GM18511 (cell line): Measurements from ENCODE around the gene C1orf21.

Source experiments
- ATAC-seq: cut with Tn5 transposase; IDR thresholded peaks from one replicate; pipeline ENCODE4 v1.9.1; 2021; ENCODE audit warnings: mild to moderate bottlenecking, moderate library complexity; ENCODE audit not compliant: unreplicated experiment

Gene C1orf21

DNA sequence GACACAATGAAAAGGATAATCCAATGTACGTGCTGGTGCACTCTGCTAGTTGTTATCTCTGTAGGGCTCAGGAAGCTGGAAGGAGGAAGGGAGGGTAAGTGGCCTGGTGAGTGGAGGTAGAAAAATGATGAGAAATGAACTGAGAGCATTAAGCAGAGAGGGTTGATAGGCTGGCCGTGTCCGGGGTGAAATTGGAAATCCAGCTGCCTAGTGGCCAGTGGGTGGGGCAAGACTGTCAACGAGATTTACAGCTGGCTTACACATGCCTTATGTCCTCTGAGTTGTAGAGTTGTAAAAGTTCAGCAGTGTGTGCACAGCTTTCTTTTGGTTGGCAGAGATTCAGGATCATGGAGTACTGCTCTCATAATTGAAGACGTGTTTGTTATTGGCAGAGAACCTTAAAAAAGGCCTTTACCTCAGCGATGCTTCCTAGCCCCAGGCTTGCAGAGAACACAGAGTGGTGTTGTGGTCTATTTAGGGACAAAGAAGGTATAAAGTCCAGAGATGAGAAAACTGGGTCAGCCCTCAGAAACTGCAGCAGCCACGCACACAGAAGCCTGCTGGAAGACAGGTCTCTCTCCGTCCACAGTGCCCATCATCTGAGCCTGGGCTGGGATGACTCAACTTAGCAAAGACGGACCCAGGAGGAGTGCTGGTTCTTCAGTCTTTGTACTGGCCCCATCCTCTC, 235.5 kb downstream of the C1orf21 start:
- ATAC-seq: no peak

DNA sequence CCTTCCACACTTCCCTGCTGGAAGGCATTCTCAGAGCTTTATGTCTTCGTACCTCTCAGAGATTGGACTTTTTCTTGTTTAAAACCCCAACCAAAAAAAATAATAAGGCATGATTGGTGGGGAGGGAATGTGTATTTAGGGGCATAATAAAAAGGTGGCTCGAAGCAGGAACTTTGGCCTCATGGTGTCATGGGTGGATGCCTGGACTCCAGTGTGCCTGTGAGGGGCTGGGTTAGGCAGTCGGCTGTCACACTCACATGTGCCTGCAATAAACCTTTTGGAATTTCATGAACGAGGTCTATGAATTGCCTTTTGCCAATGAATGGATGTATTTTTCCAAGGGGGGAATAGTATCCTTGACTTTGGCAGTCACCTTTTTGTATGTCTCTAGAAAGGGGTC, 236.6 kb downstream of the C1orf21 start:
- ATAC-seq: no peak

DNA sequence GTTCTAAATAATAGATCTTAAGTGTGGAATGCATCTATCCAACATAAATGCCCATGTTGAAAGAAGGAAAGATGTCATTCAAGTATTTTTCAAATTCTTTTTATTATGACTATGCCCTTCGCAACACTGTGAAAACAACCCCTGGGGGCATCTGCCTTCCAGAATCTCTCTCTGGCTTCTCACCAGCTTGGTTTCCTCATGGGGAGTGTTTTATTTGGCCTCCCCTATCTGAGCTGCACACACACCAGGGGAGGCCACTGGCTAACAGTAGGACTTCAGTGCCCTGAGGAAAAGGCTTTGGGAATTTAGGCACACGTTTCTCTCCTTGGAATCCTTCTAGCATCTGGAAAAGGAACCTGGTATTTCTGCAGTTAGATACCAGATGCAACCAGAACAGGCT, 237.2 kb downstream of the C1orf21 start:
- no peak for ATAC-seq

DNA sequence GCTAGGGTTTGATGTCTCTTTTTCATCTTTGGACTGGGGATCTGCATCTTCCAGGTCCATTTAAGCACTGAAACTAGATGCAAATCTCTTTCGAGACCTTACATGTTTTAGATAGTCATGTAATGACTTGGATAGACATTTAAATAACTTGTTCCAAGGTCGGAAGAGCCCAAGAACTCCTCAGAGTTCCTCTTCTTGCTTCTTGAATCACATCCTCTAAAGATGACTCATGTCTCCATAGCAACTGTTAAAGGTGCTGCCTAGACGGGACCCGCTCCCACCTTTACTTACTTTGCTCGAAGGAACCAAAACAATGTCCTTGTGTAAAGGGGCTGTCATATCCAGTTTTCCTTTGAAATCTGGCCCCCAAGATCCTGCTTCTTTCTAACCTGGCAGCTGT, 237.8 kb downstream of the C1orf21 start:
- ATAC-seq: no peak

DNA sequence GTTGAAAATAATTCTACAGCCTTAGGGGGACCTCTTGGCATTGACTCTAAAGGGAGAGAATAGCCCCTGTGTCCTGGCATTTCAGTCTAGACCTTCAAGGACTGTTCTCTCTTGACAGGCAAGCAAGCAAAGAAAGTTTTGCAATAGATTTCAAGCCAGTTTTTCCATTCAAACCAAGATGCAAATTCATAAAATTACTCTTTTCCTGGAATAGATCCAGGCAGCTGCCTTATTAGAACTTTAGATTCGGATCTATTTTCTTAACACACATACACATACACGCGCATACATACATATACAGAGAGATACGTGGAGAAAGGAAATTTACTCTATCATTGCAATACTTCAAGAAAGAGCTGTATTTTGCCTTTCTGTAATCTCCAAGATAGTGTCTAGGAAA, 238.4 kb downstream of the C1orf21 start:
- no peak for ATAC-seq

DNA sequence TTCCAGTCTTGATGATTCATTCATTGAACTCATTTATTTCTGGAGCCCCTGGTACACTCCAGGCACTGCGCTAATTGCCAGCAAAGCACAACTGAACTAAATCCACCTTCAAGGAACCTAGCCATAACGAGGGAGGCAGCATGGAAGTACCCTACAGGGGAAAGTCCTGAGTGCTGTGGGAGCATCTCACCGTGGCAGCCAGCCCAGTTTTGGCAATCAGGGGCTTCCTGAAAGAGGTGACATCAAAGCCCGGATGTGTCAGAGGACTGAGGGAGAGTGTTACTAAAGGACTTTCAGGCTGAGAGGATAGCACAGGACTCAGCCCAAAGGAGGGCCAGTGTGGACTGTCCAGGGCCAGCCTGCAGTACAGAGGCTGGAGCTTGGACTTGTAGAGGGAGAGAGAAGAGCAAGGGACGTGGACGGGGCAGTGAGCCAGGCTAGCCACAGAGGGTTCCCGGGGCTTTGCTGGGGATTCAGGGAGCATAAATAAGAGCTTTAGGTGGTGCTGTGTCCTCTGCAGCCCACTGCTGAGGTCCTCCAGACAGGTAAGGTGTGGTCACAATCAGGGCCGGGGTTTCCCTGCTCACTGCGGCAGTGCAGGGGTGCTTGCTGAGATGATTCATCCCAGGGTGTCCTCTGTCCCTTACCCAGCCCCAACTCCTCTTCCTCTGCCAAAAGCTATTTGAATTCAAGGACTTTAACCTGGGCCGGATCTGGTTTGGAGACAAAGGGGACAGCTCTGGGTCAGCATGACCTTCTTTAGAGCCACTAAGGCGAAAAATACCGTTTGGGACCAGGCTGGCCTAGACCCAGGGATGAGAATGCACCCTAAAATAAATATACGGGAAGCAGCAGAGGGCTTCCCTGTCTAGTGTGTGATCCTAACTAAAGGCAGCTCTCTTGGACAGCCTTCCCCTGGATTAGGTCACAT, 239.5 kb downstream of the C1orf21 start:
- ATAC-seq: no peak

DNA sequence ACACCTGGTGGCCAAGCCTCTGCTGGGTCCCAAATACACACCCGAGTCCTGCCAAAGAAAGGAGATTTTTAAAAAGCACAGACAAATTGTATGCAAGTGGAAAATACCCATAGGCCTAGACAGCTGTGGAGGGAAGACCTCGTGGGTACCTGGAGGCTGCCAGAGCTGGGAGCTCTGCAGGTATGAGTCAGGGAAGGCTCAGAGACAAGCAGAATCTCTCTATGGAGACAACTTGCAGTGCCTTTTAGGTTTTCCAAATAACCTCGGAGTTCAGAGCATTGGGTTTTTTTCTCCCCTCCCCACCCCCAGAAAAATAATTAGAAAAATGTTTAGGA, 240.1 kb downstream of the C1orf21 start:
- no peak for ATAC-seq

DNA sequence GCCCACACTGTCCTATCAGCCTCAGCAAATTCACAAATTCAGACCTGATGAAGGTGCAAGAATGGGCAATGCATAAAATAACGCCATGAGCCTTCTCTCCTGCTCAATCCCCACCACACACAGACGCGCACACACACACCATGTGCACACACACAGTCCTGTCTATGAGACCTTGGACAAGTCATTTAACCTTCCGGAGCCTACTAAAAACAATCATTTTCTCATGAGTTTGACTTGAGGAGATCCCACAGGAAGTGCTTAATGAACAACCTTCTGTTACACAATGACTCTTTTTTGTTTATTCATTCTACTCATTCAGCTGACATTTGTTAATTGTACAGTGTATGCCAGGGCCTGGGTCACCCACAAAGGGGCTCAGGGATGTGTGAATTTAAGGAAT, 242.4 kb downstream of the C1orf21 start:
- no peak for ATAC-seq

DNA sequence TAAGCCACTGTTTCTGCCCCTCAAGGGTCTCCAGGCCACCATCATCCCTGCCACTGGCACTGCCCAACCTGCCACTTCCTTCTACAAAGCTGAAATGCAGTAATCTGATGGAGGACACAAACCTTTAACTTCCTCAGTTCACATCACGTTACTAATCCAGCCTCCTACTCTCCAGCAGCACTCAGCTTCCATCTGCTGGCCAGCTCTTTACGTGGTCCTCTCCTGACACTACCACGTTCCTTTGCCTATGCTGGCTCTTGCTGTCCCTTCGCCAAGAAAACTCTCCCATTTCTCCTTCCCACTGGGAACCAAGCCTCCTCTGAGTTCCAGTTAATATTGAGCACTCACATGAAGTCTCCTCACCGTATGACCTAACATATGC, 243.8 kb downstream of the C1orf21 start:
- no peak for ATAC-seq

DNA sequence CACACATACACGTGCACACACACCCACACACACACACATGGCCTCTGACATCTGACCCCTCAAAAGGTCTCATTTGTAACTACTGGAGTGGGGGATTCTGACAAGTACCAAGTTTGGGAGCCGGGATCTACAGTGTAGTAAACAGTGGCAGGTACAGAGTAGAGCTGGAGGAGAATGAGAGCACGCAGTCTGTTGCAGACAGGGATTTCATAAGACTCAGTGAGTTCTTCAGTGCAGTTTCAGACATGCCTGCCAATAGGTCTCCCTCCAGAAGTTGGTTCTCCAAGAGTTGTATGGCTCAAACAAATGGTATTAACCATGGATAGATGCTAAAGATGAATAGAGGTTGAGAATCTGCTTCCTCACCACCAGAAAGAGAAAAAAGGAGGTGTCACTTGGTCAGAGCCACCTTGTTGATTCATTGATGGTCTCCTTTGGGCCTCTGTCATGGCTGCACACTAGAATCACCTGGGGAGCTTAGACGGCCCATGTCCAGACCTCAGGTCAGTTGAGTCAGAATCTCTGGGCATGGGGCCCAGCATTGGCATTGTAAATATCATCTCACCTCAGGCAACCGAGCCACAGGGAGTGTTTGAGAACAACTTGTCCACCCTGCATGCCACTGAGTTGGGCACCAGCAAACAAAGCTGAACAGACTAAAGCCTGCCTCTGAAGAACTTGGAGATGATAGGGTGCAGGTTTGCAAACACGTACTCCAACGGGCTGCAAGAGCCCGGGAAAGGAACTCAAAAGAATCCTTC, 245.8 kb downstream of the C1orf21 start:
- no peak for ATAC-seq

DNA sequence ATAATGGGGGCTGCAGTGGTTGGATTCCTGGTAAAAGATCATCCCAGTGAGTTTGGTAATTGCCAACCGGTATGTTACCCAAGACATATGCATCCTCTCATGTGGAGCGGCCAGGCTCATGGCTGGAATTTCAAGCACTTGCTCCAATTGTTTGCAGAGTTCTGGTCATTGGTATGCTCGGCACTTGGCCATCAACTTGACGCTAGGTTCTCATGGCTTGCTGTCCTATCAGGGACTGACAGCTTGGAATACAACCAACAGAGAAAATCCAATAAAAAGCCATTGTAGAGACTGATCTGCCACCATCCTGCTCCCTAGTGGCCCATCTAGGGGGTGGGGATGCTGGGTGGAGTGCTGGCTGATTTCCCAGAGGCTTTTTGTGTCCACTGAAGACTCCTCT, 247.0 kb downstream of the C1orf21 start:
- no peak for ATAC-seq

DNA sequence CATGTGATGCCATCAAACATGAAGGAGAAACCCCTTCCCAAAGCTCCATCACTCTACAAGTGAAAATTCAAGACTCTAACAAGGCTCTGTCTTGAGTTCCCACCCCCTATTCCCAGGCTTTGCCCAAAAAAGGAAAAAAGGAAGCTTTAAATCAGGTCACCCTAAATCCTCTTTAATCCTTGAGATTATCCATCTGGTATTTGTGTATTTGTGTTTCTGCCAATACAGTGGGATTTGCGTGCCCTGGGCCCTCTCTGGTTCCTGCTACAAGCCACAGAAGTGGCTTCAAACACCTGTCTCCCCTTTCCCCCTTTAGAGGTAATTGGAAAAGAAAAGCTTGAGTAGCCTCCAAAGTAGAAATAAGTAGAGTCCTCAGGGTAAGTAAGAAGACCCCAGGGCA, 247.5 kb downstream of the C1orf21 start:
- no peak for ATAC-seq

DNA sequence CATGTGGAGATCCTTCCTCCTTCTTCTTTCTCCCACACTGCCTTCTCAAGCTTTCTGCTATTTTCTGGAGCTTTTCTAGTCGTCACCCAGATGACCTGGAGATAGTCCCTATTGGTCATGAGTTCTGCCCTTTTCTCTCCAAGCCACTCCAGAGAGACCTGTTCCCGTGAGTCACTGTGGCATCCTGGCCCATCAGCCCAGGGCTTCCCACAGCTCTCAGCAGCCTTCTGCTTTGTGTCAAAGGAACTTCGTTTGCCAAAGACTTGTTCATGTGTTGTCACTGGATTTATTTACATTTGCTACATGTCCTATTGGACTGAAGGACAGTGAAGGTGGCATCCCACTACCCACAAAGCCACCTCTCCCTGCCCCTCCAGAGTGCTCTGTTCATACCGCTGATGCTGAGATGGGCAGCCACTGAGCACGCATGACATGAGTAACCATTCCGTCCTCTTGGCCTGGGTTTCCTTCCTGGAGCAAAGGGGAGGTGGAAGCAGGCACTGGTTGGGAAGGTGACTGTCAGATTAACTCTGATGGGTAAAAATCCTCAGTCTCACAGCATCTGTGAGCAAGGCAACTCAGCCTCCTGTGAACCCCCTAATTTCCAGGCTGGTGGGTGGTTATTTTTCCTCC, 248.6 kb downstream of the C1orf21 start:
- ATAC-seq: no peak

DNA sequence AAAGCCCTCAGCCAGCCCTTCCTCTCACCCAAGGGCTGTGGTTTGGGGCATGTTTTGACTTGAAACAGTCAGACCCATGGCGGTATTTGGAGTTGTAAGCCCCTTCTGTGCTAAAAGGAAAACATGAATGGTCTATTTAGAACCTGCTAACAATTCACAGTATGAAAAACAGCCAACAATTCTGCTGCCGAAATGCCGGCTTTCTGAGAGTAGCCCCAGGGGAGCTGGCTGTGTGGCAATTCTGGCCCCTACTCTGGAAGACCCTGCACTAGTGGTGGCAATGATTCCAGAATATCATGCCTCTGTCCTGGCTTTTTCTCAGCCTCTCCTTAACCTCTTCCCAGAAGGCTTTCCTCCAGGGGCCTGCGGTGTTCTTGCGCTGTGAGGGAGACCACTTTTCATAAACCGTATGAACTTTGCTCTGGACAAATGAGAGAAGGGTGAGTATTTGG, 249.2 kb downstream of the C1orf21 start:
- no peak for ATAC-seq

DNA sequence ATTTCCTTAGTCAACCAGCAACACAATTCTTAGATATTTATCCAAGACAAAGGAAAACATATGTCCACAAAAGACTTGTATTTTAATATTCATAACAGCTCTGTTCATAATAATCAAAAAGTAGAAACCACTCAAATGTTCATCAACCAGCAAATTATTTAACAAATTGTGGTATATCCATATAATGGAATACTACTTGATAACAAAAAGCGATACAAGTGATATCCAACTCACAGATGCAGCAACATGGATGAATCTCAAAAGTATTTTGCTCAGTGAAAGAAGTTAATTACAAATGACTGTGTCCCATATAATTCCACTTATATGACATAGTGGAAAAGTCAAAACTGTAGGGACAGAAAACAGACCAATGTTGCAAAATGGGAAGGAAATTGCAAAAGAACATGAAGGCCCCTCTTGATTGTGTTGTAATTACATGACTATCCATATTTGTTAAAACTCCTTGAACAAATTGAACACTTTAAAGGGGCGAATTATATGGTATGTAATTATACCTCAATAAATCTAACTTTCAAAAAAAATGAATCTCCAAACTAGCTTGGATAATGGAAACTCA, 250.9 kb downstream of the C1orf21 start:
- no peak for ATAC-seq

DNA sequence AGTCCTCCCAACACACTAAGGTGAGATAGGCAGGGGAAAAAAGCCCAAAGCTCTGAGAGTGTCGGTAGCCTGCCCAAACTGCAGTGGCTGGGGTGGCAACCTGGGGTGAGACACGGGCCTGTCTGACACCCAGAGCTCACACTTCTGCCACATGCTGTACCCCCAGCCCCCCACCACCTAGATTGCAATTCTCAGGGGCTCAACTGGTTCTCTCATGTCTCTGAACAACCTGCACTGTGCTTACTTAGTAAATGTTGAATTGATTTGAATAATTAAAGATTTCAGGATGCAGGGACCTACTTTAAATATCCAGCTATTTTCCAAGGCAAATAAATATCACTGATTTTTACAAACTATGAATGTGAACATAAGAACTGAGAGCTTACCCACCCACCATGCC, 252.4 kb downstream of the C1orf21 start:
- ATAC-seq: no peak

DNA sequence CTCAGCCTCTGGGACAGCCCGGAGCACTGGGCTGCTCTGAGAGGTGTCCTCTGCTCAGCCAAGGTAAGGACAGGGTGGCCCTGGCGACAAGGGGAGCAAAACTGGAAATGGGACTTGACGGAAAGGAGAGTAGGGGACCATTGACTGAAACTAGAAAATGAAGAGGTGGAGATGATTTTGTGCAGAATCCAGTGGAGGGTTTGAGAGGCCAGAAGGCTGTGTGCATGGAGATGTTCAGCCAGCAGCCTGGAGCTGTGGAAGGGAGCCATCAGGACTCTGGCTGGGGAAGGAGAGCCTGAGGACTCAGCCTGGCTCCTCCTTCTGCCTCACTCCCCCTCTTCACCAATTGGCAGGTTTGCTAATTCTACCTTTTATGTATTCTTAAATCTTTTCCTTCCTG, 253.7 kb downstream of the C1orf21 start:
- no peak for ATAC-seq

DNA sequence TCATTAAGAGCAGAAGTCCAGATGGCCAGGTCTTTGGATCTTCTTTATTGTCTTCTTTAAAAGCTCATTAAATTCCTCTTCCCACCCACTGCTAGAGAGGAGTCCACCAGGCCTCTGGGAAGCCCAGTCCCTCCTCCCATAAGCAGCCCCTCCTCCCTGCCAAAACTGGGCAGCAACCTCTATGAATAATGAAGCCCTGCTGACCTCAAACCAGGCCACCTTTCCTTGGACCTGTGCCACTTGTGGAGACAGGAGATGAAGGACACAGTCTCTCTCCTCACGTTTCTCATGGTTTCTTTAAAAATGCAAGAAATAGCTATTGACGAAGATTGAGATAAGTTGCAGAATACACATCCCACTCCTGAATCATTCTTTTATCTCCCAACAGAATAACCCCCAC, 255.1 kb downstream of the C1orf21 start:
- ATAC-seq: no peak

DNA sequence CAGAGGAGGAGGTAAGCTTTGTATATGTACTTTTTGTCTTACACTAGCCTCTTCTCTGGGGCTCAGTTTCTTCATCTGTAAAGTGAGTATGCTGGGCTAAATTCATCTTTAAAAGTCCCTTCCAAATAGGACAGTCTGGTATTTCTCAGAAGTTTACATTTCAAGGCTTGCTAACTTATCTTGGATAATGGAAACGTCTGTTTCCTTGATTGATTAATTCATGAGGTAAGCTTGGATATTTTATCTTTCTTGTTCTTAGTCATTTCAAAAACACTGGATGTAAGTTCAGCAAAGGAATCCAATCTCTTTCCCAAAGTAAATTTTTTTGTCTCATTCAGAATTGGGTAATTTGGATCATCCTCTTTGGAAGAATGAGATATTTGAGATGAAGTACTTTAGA, 256.8 kb downstream of the C1orf21 start:
- ATAC-seq: no peak

DNA sequence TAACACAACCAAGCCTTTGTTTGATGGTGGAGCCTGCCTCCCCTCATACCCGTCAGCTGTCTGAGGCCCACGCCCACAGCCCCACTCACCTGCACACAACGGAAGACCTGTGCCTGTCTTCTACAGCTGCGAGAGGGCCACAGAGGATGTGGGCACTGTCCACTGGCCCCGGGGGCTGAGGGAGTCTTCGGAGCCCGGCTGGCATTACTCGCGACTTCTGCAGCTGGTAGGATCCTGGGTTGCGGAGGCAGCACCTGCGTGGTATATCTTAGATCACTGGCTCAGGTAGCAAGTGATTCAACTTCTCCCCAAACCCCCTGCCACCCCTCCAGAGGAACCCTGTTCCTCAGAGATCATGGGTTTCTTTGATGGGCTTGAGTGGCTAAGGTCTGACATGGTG, 257.9 kb downstream of the C1orf21 start:
- no peak for ATAC-seq

DNA sequence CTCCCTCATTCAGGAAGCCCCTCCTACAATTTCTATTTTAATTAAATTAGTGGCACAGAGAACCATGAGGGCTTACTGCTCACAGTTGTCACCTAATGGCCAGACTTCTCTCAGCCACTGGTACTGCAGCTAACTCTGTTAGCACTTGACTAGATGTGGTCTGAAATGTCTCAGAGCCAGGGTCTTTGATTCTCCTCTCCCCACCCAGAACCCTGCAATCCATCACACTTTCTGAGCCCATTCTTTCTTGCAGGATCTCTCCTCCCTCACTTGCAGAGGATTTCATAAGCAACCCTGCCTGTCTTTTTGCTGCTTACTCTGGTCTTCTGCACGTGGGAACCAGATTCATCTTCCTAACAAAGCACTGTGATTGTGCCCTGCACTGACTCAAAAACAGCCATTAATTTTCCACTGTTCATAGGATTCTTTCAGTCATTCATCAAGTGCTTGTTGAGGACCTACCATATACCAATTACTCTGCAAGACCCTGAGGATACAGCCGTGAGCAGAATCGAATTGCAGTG, 259.4 kb downstream of the C1orf21 start:
- no peak for ATAC-seq
